GM12873 (cell line): Measurements from ENCODE around the gene PGM5.

Experiments
- TF ChIP-seq, protein P1 (sequence below): IDR thresholded peaks from 2 replicates; pipeline ENCODE4 v1.5.1; 2012; ENCODE audit warnings: low read depth, mild to moderate bottlenecking, moderate library complexity, low read length, control low read depth; ENCODE audit not compliant: insufficient read depth; ENCODE audit errors: missing control alignments

PGM5 gene

GRCh38 chr9:68446836-68447235 lies 90.4 kb downstream of the PGM5 start:
- TF ChIP-seq, protein P1, sequence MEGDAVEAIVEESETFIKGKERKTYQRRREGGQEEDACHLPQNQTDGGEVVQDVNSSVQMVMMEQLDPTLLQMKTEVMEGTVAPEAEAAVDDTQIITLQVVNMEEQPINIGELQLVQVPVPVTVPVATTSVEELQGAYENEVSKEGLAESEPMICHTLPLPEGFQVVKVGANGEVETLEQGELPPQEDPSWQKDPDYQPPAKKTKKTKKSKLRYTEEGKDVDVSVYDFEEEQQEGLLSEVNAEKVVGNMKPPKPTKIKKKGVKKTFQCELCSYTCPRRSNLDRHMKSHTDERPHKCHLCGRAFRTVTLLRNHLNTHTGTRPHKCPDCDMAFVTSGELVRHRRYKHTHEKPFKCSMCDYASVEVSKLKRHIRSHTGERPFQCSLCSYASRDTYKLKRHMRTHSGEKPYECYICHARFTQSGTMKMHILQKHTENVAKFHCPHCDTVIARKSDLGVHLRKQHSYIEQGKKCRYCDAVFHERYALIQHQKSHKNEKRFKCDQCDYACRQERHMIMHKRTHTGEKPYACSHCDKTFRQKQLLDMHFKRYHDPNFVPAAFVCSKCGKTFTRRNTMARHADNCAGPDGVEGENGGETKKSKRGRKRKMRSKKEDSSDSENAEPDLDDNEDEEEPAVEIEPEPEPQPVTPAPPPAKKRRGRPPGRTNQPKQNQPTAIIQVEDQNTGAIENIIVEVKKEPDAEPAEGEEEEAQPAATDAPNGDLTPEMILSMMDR = no peak

- TF ChIP-seq, protein P1 = no peak
Observed at GRCh38 chr9:68447611-68448010, 91.2 kb downstream of the PGM5 start.

DNA sequence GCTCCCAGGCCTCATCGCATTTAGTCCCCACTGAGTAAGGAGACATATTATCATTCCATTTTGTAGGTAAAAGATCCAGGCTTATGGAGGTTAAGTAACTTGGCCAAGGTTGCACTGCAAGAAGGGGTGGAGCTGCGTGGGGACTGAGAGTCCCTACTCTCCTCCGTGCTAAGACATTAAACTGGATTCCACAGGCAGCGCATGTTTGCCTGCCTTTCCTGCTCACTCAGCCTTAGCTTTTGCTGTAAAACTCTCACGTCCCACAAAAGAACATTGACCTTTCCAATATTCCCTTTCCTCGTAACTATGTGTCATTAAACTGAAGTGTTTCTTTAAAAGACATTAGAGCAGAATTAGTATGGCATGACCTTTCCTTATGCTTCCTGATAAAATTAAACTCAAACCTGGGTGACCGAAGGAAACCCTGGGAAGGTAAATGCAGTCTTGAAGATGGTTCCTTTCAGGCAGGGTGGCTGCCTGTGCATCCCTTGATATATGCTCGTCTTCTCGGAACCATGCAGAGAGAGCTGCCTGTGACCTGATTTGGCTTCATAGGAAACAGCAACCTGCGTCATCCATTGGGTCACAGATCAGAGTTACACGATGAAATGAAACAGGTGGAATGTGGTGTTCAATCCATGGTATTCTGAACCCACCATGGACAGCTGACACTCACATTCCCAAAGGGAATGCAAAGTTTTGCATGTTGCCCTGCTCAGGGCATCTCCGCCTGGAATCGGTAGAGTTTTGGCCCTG lies 98.3 kb downstream of the PGM5 start:
- TF ChIP-seq, protein P1 = no peak

DNA sequence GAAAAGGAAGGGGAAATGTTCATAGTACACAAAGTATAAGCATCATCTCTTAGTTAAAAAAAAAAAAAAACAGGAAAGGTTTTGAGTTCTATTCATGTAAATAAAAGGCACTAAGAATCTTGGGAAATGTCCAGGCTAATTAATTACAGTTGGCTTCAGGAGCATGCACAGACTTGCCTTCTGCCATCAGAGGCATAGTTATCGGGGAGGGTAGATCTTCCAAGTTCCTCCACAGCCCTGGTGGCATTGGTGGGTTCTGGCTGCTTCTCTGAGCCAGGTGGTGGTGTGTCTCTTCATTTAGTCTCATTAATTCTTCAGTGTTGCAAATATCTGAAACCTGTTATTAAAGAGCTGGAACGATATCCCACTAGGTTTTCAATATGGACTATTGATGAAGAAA lies 99.0 kb downstream of the PGM5 start:
- TF ChIP-seq, protein P1 = no peak

GRCh38 chr9:68457803-68458202 lies 101.4 kb downstream of the PGM5 start:
- TF ChIP-seq, protein P1 = no peak

GRCh38 chr9:68458918-68459317 lies 102.5 kb downstream of the PGM5 start:
- TF ChIP-seq, protein P1 = no peak

- TF ChIP-seq, protein P1 = no peak
Observed at GRCh38 chr9:68462105-68462775, 105.8 kb downstream of the PGM5 start.
